ENCODE measurements around the gene TPCN2. TPM values are rescaled to one million over a fixed set of nuclear protein-coding genes. Genes with fewer than 3 reads are reported as not detected.
"Not testable (repeated sequence)": the region's sequence is repeated elsewhere in the genome, so short reads cannot be mapped to it uniquely, and the experiment has no call there.

The TPCN2 gene
- total RNA-seq, 4 donors from 2014 or later = 27.1 to 36.1 (median 31.3) TPM

- H3K9me3 ChIP-seq = no peaks in the 10 kb centered on the region
- H3K27ac ChIP-seq = peak overlapping the region; percentile 65 to 93 (median 80)
- no peaks in the 10 kb centered on the region for H3K27me3 ChIP-seq
- no peak overlapping the region for H3K4me3 ChIP-seq
- TF ChIP-seq CTCF (IDR thresholded peaks at IDR 0.05) (no peak), EP300 (IDR thresholded peaks at IDR 0.05) (no peak), POLR2A (IDR thresholded peaks at IDR 0.05) (no peak)
- DNase-seq (ENCODE audit: low spot score in 2 of 2) = no peak
- 51 to 60% methylated on average over 13 to 14 of the region's 20 CpGs for WGBS, 2 donors
- peaks cover 0 to 40% (median 22%) of the 10 kb centered on the region in 4 donors for H3K4me1 ChIP-seq
- H3K36me3 ChIP-seq = peaks cover 0 to 65% (median 6%) of the 10 kb centered on the region in 3 donors
These were observed 27.5 kb downstream of the TPCN2 start for GRCh38 chr11:69076129-69076791.

- not testable (repeated sequence) for H3K9me3 ChIP-seq; H3K4me3 ChIP-seq; DNase-seq (ENCODE audit: low spot score in 2 of 2); H3K27me3 ChIP-seq
- Histone ChIP-seq H3K4me1 (peaks cover 0 to 40% (median 22%) of the 10 kb centered on the region in 4 donors), H3K36me3 (peaks cover 0 to 65% (median 6%) of the 10 kb centered on the region in 3 donors), H3K27ac (peak overlapping the region in 2 of 4 donors; percentile 8 to 93)
- 58 to 63% methylated on average over 5 to 6 of the region's 6 CpGs for WGBS, 2 donors
These were observed 28.2 kb downstream of the TPCN2 start for GRCh38 chr11:69076977-69077376.

- H3K36me3 ChIP-seq = peaks cover 0 to 62% (median 4%) of the 10 kb centered on the region in 3 donors
- 95 to 98% methylated on average over 9 to 15 of the region's 15 CpGs for WGBS, 2 donors
These were observed 29.8 kb downstream of the TPCN2 start for GRCh38 chr11:69078508-69078907.

GRCh38 chr11:69078930-69079605 is 30.3 kb downstream of the TPCN2 start:
- peaks cover 0 to 65% (median 4%) of the 10 kb centered on the region in 3 donors for H3K36me3 ChIP-seq
- no peaks in the 10 kb centered on the region for H3K9me3 ChIP-seq
- WGBS, 2 donors = 75 to 79% methylated on average over 17 of the region's 20 CpGs
- H3K4me3 ChIP-seq = no peak overlapping the region
- no peak for DNase-seq (ENCODE audit: low spot score in 2 of 2)
- H3K27ac ChIP-seq = peak overlapping the region in 2 of 4 donors; percentile 58 to 60
- TF ChIP-seq CTCF (IDR thresholded peaks at IDR 0.05) = no peak
- TF ChIP-seq POLR2A (IDR thresholded peaks at IDR 0.05) = no peak
- no peak for TF ChIP-seq EP300 (IDR thresholded peaks at IDR 0.05)
- H3K27me3 ChIP-seq = no peaks in the 10 kb centered on the region
- peaks cover 0 to 32% (median 19%) of the 10 kb centered on the region in 4 donors for H3K4me1 ChIP-seq

More at GRCh38 chr11:69078508-69078907, 29.8 kb downstream of the TPCN2 start:
- no peaks in the 10 kb centered on the region for H3K27me3 ChIP-seq
- H3K27ac ChIP-seq = peak overlapping the region in 1 of 4 donors; percentile 58
- no peak for DNase-seq (ENCODE audit: low spot score in 2 of 2)
- H3K4me3 ChIP-seq = no peak overlapping the region
- peaks cover 0 to 38% (median 22%) of the 10 kb centered on the region in 4 donors for H3K4me1 ChIP-seq
- H3K9me3 ChIP-seq = no peaks in the 10 kb centered on the region
- no peak for TF ChIP-seq EP300 (IDR thresholded peaks at IDR 0.05)
- no peak for TF ChIP-seq POLR2A (IDR thresholded peaks at IDR 0.05)
- no peak for TF ChIP-seq CTCF (IDR thresholded peaks at IDR 0.05)

GRCh38 chr11:69079661-69080256 is 31.0 kb downstream of the TPCN2 start:
- H3K27ac ChIP-seq = peak overlapping the region in 2 of 4 donors; percentile 58 to 60
- no peaks in the 10 kb centered on the region for H3K9me3 ChIP-seq
- no peak for DNase-seq (ENCODE audit: low spot score in 2 of 2)
- H3K4me3 ChIP-seq = no peak overlapping the region
- peaks cover 0 to 72% (median 4%) of the 10 kb centered on the region in 3 donors for H3K36me3 ChIP-seq
- TF ChIP-seq EP300 (IDR thresholded peaks at IDR 0.05) (no peak), CTCF (IDR thresholded peaks at IDR 0.05) (no peak), POLR2A (IDR thresholded peaks at IDR 0.05) (no peak)
- no peaks in the 10 kb centered on the region for H3K27me3 ChIP-seq
- 74 to 79% methylated on average over 8 to 13 of the region's 17 CpGs for WGBS, 2 donors
- peaks cover 0 to 25% (median 12%) of the 10 kb centered on the region in 4 donors for H3K4me1 ChIP-seq
